Panc1 (cell line): Measurements from ENCODE around the gene RPS6KA6.

Experiments used
- SIN3A ChIP-seq: IDR thresholded peaks from 2 replicates; pipeline ENCODE4 v1.6.1; 2012; ENCODE audit warnings: low read depth, mild to moderate bottlenecking, low read length, moderate library complexity, borderline replicate concordance; ENCODE audit not compliant: insufficient read depth
- TF ChIP-seq, protein P1 (sequence below), 2 experiments: IDR thresholded peaks; 2 replicates each; pipeline ENCODE4 v1.6.1; 2011 to 2012; ENCODE audit warnings: low read depth in 2 of 2, control low read depth in 1 of 2, low read length in 1 of 2, mild to moderate bottlenecking in 1 of 2, moderate library complexity in 1 of 2; ENCODE audit not compliant: insufficient read depth in 1 of 2
- TF ChIP-seq, protein P2 (sequence below): fragments of 450-650 bp; IDR thresholded peaks from 2 replicates; pipeline ENCODE4 v1.5.1; 2017; ENCODE audit warnings: mild to moderate bottlenecking

DNA sequence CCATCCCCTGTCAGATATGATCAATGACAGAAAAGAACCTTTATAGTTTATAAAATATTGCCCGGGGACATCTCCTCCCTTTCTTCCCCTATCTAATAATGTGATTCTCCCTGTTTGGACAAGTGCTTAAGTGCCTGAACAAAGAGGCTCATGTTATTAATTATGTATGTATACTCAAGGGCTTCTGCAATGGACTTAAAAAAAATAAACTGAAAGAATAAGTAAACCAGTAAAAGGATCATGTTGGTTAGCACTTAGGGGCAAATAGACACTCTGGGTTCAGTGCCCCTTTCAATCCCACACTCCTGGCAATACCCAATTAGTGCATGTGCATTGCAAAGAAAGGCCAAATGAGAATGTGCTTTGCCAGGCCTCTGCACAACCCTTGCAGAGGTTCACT is 30.7 kb upstream of the RPS6KA6 start:
- TF ChIP-seq, protein P1, sequence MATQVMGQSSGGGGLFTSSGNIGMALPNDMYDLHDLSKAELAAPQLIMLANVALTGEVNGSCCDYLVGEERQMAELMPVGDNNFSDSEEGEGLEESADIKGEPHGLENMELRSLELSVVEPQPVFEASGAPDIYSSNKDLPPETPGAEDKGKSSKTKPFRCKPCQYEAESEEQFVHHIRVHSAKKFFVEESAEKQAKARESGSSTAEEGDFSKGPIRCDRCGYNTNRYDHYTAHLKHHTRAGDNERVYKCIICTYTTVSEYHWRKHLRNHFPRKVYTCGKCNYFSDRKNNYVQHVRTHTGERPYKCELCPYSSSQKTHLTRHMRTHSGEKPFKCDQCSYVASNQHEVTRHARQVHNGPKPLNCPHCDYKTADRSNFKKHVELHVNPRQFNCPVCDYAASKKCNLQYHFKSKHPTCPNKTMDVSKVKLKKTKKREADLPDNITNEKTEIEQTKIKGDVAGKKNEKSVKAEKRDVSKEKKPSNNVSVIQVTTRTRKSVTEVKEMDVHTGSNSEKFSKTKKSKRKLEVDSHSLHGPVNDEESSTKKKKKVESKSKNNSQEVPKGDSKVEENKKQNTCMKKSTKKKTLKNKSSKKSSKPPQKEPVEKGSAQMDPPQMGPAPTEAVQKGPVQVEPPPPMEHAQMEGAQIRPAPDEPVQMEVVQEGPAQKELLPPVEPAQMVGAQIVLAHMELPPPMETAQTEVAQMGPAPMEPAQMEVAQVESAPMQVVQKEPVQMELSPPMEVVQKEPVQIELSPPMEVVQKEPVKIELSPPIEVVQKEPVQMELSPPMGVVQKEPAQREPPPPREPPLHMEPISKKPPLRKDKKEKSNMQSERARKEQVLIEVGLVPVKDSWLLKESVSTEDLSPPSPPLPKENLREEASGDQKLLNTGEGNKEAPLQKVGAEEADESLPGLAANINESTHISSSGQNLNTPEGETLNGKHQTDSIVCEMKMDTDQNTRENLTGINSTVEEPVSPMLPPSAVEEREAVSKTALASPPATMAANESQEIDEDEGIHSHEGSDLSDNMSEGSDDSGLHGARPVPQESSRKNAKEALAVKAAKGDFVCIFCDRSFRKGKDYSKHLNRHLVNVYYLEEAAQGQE (IDR thresholded peaks at IDR 0.05; ENCODE audit: insufficient read depth in 1 of 2, low read depth in 2 of 2, low read length in 1 of 2) = no peak
- TF ChIP-seq, protein P2, sequence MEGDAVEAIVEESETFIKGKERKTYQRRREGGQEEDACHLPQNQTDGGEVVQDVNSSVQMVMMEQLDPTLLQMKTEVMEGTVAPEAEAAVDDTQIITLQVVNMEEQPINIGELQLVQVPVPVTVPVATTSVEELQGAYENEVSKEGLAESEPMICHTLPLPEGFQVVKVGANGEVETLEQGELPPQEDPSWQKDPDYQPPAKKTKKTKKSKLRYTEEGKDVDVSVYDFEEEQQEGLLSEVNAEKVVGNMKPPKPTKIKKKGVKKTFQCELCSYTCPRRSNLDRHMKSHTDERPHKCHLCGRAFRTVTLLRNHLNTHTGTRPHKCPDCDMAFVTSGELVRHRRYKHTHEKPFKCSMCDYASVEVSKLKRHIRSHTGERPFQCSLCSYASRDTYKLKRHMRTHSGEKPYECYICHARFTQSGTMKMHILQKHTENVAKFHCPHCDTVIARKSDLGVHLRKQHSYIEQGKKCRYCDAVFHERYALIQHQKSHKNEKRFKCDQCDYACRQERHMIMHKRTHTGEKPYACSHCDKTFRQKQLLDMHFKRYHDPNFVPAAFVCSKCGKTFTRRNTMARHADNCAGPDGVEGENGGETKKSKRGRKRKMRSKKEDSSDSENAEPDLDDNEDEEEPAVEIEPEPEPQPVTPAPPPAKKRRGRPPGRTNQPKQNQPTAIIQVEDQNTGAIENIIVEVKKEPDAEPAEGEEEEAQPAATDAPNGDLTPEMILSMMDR = no peak
- TF ChIP-seq SIN3A = no peak
